Vagina (tissue), 2 donors: ENCODE results near the gene DACH1. TPM values are rescaled to one million over a fixed set of nuclear protein-coding genes. Genes with fewer than 3 reads are reported as not detected.

Source experiments
- DNase-seq, 2 donors: peaks; one replicate each; pipeline ENCODE4 v3.0.0-alpha.2; 2017; ENCODE audit errors: extremely low spot score in 2 of 2
- H3K27ac ChIP-seq: fragments of 200-600 bp; sonication (generic); one replicate; pipeline ENCODE4 v1.5.1; 2019
- H3K27me3 ChIP-seq: fragments of 200-600 bp; sonication (generic); one replicate; pipeline ENCODE4 v1.5.1; 2019
- H3K36me3 ChIP-seq, 2 donors: fragments of 200-600 bp; sonication (generic); one replicate each; pipeline ENCODE4 v1.5.1; 2017 to 2019
- H3K4me1 ChIP-seq: fragments of 200-600 bp; sonication (generic); one replicate; pipeline ENCODE4 v1.5.1; 2019
- H3K4me3 ChIP-seq, 2 donors: fragments of 200-600 bp; sonication (generic); 1 replicate in 1 of 2; 2 replicates in 1 of 2; pipeline ENCODE4 v1.5.1; 2016 to 2019
- H3K9me3 ChIP-seq: fragments of 200-600 bp; sonication (generic); one replicate; pipeline ENCODE4 v1.5.1; 2019
- CTCF ChIP-seq, 3 experiments: fragments of 450-650 bp in 2 of 3; fragments of 200-600 bp in 1 of 3; sonication (generic) in 1 of 3; IDR thresholded peaks; one replicate each; pipeline ENCODE4 v1.5.1; 2017 to 2019; ENCODE audit warnings: antibody characterized with exemption in 3 of 3, mild to moderate bottlenecking in 2 of 3, moderate library complexity in 2 of 3
- POLR2A ChIP-seq, 2 donors: fragments of 450-650 bp; IDR thresholded peaks; one replicate each; pipeline ENCODE4 v1.6.1; 2017; ENCODE audit warnings: antibody characterized with exemption in 2 of 2, mild to moderate bottlenecking in 2 of 2, moderate library complexity in 2 of 2
- POLR2AphosphoS5 ChIP-seq, 2 donors: sonication (generic); formaldehyde crosslinking; IDR thresholded peaks; one replicate each; pipeline ENCODE4 v1.9.0; 2017; ENCODE audit warnings: antibody characterized with exemption in 2 of 2, mild to moderate bottlenecking in 2 of 2, low read depth in 1 of 2; ENCODE audit not compliant: insufficient read depth in 1 of 2
- intact Hi-C: fragments of 100-400 bp; cut with DNase I; formaldehyde crosslinking; loops from one replicate; pipeline ENCODE4 v1.15.1; 2023
- total RNA-seq: library from RNA; depleted of rRNA; stranded (reverse); fragments of >200 nt; gene quantifications from one replicate; pipeline ENCODE4 v1.2.3, GENCODE V29; 2016

The DACH1 gene
- total RNA-seq, 1 donor from 2014 or later = 7.9 TPM

GRCh38 chr13:71597150-71597549, 269.9 kb downstream of the DACH1 start:
- intact Hi-C loops = no loop called here
- Histone ChIP-seq H3K36me3 (no peaks in the 10 kb centered on the region), H3K27ac (no peak overlapping the region), H3K27me3 (no peaks in the 10 kb centered on the region), H3K9me3 (no peaks in the 10 kb centered on the region), H3K4me1 (no peaks in the 10 kb centered on the region), H3K4me3 (no peak overlapping the region)
- TF ChIP-seq CTCF (IDR thresholded peaks at IDR 0.05) = no peak
- no peak for TF ChIP-seq POLR2AphosphoS5 (IDR thresholded peaks at IDR 0.05; ENCODE audit: insufficient read depth in 1 of 2, low read depth in 1 of 2)
- TF ChIP-seq POLR2A (IDR thresholded peaks at IDR 0.05) = no peak
- no peak for DNase-seq

DNA sequence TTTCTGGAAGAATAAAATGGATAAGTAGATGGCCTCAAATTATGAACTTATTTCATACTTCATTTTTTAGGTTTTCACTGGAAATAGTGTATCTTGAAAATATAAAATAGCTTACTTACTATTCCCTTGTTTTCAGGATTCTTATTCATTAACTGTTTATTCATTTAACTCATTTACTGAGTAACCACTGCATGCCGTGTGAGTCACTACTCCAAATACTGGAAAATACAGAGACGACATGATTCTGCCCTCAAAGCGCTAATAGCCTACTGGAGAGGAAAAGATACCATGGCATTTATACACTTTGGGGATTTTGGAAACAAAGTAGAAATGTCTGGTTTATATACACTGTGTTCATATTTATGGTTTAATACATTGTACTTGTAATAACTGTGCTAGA, 270.9 kb downstream of the DACH1 start:
- TF ChIP-seq POLR2AphosphoS5 (IDR thresholded peaks at IDR 0.05; ENCODE audit: insufficient read depth in 1 of 2, low read depth in 1 of 2) (no peak), CTCF (IDR thresholded peaks at IDR 0.05) (no peak)
- no peaks in the 10 kb centered on the region for H3K27me3 ChIP-seq
- no peak overlapping the region for H3K27ac ChIP-seq
- no peak overlapping the region for H3K4me3 ChIP-seq
- intact Hi-C loops = no loop called here
- H3K9me3 ChIP-seq = no peaks in the 10 kb centered on the region
- H3K36me3 ChIP-seq = no peaks in the 10 kb centered on the region
- DNase-seq = no peak
- no peaks in the 10 kb centered on the region for H3K4me1 ChIP-seq

DNA sequence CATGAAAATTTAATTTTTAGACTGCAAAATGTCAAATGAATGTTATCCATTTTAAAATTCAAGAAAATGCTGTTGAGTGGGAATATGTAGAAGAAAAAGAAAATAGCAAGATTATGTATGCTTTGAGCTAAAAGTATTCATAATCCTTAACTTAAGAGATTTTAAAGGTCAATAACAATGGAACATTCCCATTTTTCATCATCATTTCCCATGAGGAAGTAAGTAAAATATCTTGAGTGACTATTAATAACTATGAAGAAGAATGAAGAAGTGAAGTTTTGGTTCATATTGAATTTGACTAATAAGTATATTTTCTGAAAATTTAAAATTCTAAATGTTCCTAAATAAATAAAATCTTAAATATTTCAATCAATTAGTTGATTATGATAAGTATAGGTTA, 273.4 kb downstream of the DACH1 start:
- TF ChIP-seq CTCF (IDR thresholded peaks at IDR 0.05) = no peak
- TF ChIP-seq POLR2AphosphoS5 (IDR thresholded peaks at IDR 0.05; ENCODE audit: insufficient read depth in 1 of 2, low read depth in 1 of 2) = no peak
- no peak for TF ChIP-seq POLR2A (IDR thresholded peaks at IDR 0.05)
- intact Hi-C loops = no loop called here
- no peak for DNase-seq
- Histone ChIP-seq H3K27me3 (no peaks in the 10 kb centered on the region), H3K4me3 (no peak overlapping the region), H3K9me3 (no peaks in the 10 kb centered on the region), H3K36me3 (no peaks in the 10 kb centered on the region), H3K27ac (no peak overlapping the region), H3K4me1 (no peaks in the 10 kb centered on the region)

DNA sequence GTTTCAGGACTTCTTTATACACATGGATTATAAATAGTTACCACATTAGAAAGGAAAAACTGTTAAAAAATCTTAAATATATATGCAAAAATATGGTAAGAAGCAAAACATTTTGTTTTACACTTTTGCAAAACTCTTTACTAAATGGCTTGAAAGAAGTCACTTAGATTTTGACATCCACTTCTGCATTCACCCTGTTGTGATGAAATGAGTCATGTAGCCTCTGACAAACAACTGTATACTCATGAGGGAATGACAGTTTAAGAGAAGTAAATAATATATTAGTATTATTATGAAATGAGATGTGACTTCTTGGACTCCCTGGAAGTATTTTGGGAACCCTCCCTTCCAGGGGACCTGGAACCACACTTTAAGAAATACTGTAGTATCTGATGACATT, 275.6 kb downstream of the DACH1 start:
- H3K36me3 ChIP-seq = no peaks in the 10 kb centered on the region
- H3K9me3 ChIP-seq = no peaks in the 10 kb centered on the region
- TF ChIP-seq POLR2A (IDR thresholded peaks at IDR 0.05) (no peak), CTCF (IDR thresholded peaks at IDR 0.05) (no peak)
- no peaks in the 10 kb centered on the region for H3K27me3 ChIP-seq
- intact Hi-C loops = no loop called here
- DNase-seq = no peak
- H3K4me1 ChIP-seq = no peaks in the 10 kb centered on the region
- no peak overlapping the region for H3K27ac ChIP-seq
- no peak overlapping the region for H3K4me3 ChIP-seq

DNA sequence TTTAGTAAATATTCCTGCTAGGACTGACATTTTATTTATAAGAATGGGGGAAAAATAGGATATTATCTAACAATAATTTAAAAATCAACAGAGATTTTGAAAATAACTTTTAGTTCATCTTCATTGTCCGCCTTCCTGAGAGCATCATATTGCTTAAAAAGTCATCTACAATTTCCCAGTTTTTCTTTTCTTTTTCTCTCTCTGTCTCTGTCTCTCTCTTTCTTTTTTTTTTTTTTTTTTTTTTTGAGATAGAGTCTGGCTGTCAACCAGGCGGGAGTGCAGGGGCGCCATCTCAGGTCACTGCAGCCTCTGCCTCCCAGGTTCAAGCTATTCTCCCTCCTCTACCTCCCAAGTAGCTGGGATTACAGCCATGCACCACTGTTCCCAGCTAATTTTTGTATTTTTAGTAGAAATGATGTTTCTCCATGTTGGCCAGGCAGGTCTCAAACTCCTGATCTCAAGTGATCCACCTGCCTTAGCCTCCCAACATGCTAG, 276.3 kb downstream of the DACH1 start:
- no peaks in the 10 kb centered on the region for H3K9me3 ChIP-seq
- intact Hi-C loops = no loop called here
- TF ChIP-seq CTCF (IDR thresholded peaks at IDR 0.05) (no peak), POLR2A (IDR thresholded peaks at IDR 0.05) (no peak)

More for the DNA sequence above, 276.3 kb downstream of the DACH1 start:
- Histone ChIP-seq H3K27ac (no peak overlapping the region), H3K4me1 (no peaks in the 10 kb centered on the region), H3K4me3 (no peak overlapping the region), H3K36me3 (no peaks in the 10 kb centered on the region), H3K27me3 (no peaks in the 10 kb centered on the region)
- no peak for DNase-seq
